H1 (cell line): Measurements from ENCODE around the gene DENND2C. TPM values are rescaled to one million over a fixed set of nuclear protein-coding genes. Genes with fewer than 3 reads are reported as not detected.

ENCODE experiments used
- CTCF ChIA-PET: fragments of 300-600 bp; sonication (Branson Sonifier 250); formaldehyde crosslinking; loops from one replicate; lab custom pipeline; 2021; ENCODE audit not compliant: partially characterized antibody; lab: Charles Lee
- POLR2A ChIA-PET: fragments of 300-600 bp; sonication (Branson Sonifier 250); formaldehyde crosslinking; loops from one replicate; lab custom pipeline; 2021; ENCODE audit warnings: inconsistent platforms; ENCODE audit not compliant: partially characterized antibody; lab: Charles Lee
- DNase-seq, 2 experiments: peaks; one replicate each; pipeline versions ENCODE4 v3.0.0 to v3.0.0-alpha.2; 2010 to 2022; ENCODE audit warnings: low spot score in 2 of 2, low read depth in 1 of 2, mixed read lengths in 1 of 2
- FAIRE-seq: peaks from 2 replicates; lab custom pipeline; 2011; peaks lifted over from hg19 to GRCh38; lab: Jason Lieb, UNC
- H2AFZ ChIP-seq: 2 replicates; pipeline ENCODE4 v1.8.1; 2012; ENCODE audit warnings: low read length, inconsistent platforms
- H2AK5ac ChIP-seq: 2 replicates; pipeline ENCODE4 v1.6.1; 2013; ENCODE audit warnings: low read depth, low read length
- H2BK120ac ChIP-seq: replicated peaks from 2 replicates; pipeline ENCODE3; 2013; ENCODE audit warnings: low read depth, low read length, inconsistent platforms
- H2BK12ac ChIP-seq: 2 replicates; pipeline ENCODE4 v1.6.1; 2013; ENCODE audit warnings: low read depth, low read length
- H2BK15ac ChIP-seq: 2 replicates; pipeline ENCODE4 v1.6.1; 2013; ENCODE audit warnings: low read length
- H2BK20ac ChIP-seq: 2 replicates; pipeline ENCODE4 v1.6.1; 2013; ENCODE audit warnings: low read length
- H2BK5ac ChIP-seq: 2 replicates; pipeline ENCODE4 v1.6.1; 2013; ENCODE audit warnings: low read depth, low read length
- H3K14ac ChIP-seq: 2 replicates; pipeline ENCODE4 v1.6.1; 2013; ENCODE audit warnings: inconsistent platforms; ENCODE audit not compliant: insufficient read length
- H3K18ac ChIP-seq: 2 replicates; pipeline ENCODE4 v1.6.1; 2013; ENCODE audit warnings: low read length; ENCODE audit errors: extremely low read depth
- H3K23ac ChIP-seq: 2 replicates; pipeline ENCODE4 v1.6.1; 2013; ENCODE audit warnings: inconsistent platforms; ENCODE audit not compliant: insufficient read length
- H3K23me2 ChIP-seq: 2 replicates; pipeline ENCODE4 v1.6.1; 2013; ENCODE audit warnings: low read depth, low read length
- H3K27ac ChIP-seq: 2 replicates; pipeline ENCODE4 v1.6.1; 2011; ENCODE audit warnings: low read depth, low read length, inconsistent platforms
- H3K27me3 ChIP-seq, 4 experiments: replicated peaks in 1 of 4; 1 replicate in 1 of 4; 2 replicates in 3 of 4; pipeline versions ENCODE4 v1.6.1 to v1.8.1; 2011 to 2013; ENCODE audit warnings: low read length in 3 of 4, mild to moderate bottlenecking in 3 of 4, inconsistent platforms in 2 of 4, mixed read lengths in 2 of 4, moderate library complexity in 1 of 4; ENCODE audit not compliant: control insufficient read depth in 3 of 4, insufficient read depth in 3 of 4; ENCODE audit errors: extremely low read depth in 1 of 4
- H3K36me3 ChIP-seq, 4 experiments: 2 replicates each; pipeline versions ENCODE4 v1.6.1 to v1.8.1; 2011 to 2013; ENCODE audit warnings: mild to moderate bottlenecking in 4 of 4, low read length in 3 of 4, moderate library complexity in 2 of 4, control low read depth in 1 of 4, inconsistent platforms in 1 of 4; ENCODE audit not compliant: insufficient read depth in 4 of 4, control insufficient read depth in 2 of 4
- H3K4ac ChIP-seq: replicated peaks from 2 replicates; pipeline ENCODE3; 2013; ENCODE audit warnings: low read length, low read depth, mixed read lengths, inconsistent platforms; ENCODE audit not compliant: insufficient read length
- H3K4me1 ChIP-seq, 4 experiments: replicated peaks in 1 of 4; 1 replicate in 1 of 4; 2 replicates in 3 of 4; pipeline versions ENCODE4 v1.6.1 to v1.8.1; 2011 to 2013; ENCODE audit warnings: low read length in 3 of 4, inconsistent platforms in 2 of 4, mixed read lengths in 1 of 4; ENCODE audit not compliant: insufficient read depth in 4 of 4, control insufficient read depth in 3 of 4
- H3K4me2 ChIP-seq, 2 experiments: 2 replicates each; pipeline versions ENCODE4 v1.6.1 to v1.8.1; 2011 to 2013; ENCODE audit warnings: low read depth in 2 of 2, low read length in 2 of 2, control low read depth in 1 of 2, inconsistent platforms in 1 of 2, mild to moderate bottlenecking in 1 of 2; ENCODE audit not compliant: insufficient read depth in 1 of 2
- H3K4me3 ChIP-seq, 4 experiments: fragments of 200-600, 300-600 bp in 1 of 4; sonication (generic), shearing (Covaris generic), sonication (Bioruptor Twin) in 1 of 4; 2 replicates each; pipeline versions ENCODE4 v1.5.1 to v1.8.1; 2011 to 2016; ENCODE audit warnings: low read length in 4 of 4, low read depth in 3 of 4, control low read depth in 2 of 4, inconsistent platforms in 2 of 4, mild to moderate bottlenecking in 2 of 4, mixed read lengths in 1 of 4, moderate library complexity in 1 of 4; ENCODE audit not compliant: insufficient read depth in 2 of 4; ENCODE audit errors: extremely low read depth in 1 of 4
- H3K56ac ChIP-seq: replicated peaks from 2 replicates; pipeline ENCODE3; 2013; ENCODE audit warnings: low read depth, mild to moderate bottlenecking, mixed read lengths, low read length, inconsistent platforms; ENCODE audit not compliant: insufficient read length
- H3K79me1 ChIP-seq: 2 replicates; pipeline ENCODE4 v1.6.1; 2013; ENCODE audit warnings: low read depth, low read length, control low read depth
- H3K79me2 ChIP-seq, 2 experiments: 2 replicates each; pipeline versions ENCODE4 v1.6.1 to v1.8.1; 2012 to 2013; ENCODE audit warnings: low read length in 2 of 2, mild to moderate bottlenecking in 2 of 2, inconsistent platforms in 1 of 2; ENCODE audit not compliant: insufficient read depth in 2 of 2, control insufficient read depth in 1 of 2
- H3K9ac ChIP-seq, 4 experiments: replicated peaks in 1 of 4; 1 replicate in 1 of 4; 2 replicates in 3 of 4; pipeline versions ENCODE4 v1.6.1 to v1.8.1; 2011 to 2013; ENCODE audit warnings: low read depth in 3 of 4, low read length in 3 of 4, control low read depth in 2 of 4, mild to moderate bottlenecking in 2 of 4, moderate library complexity in 2 of 4, inconsistent platforms in 1 of 4; ENCODE audit errors: extremely low read depth in 1 of 4
- H3K9me3 ChIP-seq, 2 experiments: 2 replicates each; pipeline versions ENCODE4 v1.6.1 to v1.8.1; 2012 to 2013; ENCODE audit warnings: mild to moderate bottlenecking in 2 of 2, moderate library complexity in 2 of 2, control low read depth in 1 of 2, inconsistent platforms in 1 of 2, low read depth in 1 of 2, low read length in 1 of 2, mixed read lengths in 1 of 2; ENCODE audit not compliant: insufficient read depth in 2 of 2
- H4K20me1 ChIP-seq, 2 experiments: replicated peaks in 1 of 2; 2 replicates each; pipeline versions ENCODE3 to v1.8.1; 2011 to 2013; ENCODE audit warnings: inconsistent platforms in 2 of 2, low read length in 2 of 2, mild to moderate bottlenecking in 1 of 2; ENCODE audit not compliant: insufficient read depth in 2 of 2, control insufficient read depth in 1 of 2
- H4K5ac ChIP-seq: 2 replicates; pipeline ENCODE4 v1.6.1; 2013; ENCODE audit warnings: low read length, low read depth, mixed read lengths, inconsistent platforms; ENCODE audit not compliant: insufficient read length
- H4K8ac ChIP-seq: 2 replicates; pipeline ENCODE4 v1.8.0; 2013; ENCODE audit warnings: mild to moderate bottlenecking, moderate library complexity, low read length, inconsistent platforms; ENCODE audit not compliant: insufficient read depth; ENCODE audit errors: extremely low read depth
- H4K91ac ChIP-seq: replicated peaks from 2 replicates; pipeline ENCODE3; 2013; ENCODE audit warnings: low read length, mixed read lengths, inconsistent platforms; ENCODE audit not compliant: insufficient read length
- ASH2L ChIP-seq: fragments of 200-600, 300-600 bp; sonication (generic); IDR thresholded peaks from one replicate; pipeline ENCODE4 v1.7.1; 2017; ENCODE audit warnings: low read length
- BCL11A ChIP-seq, 2 experiments: IDR thresholded peaks; one replicate each; pipeline ENCODE4 v1.6.1; 2011; ENCODE audit warnings: low read depth in 2 of 2, low read length in 2 of 2, mild to moderate bottlenecking in 2 of 2
- CBX5 ChIP-seq: fragments of 300-800, 300-1000 bp; sonication (generic); IDR thresholded peaks from 2 replicates; pipeline ENCODE4 v1.7.1; 2016; ENCODE audit warnings: antibody characterized with exemption, low read length, low read depth
- CBX8 ChIP-seq: fragments of 300-800, 300-1000 bp; sonication (generic); IDR thresholded peaks from 2 replicates; pipeline ENCODE4 v1.7.1; 2016; ENCODE audit warnings: low read depth, low read length, borderline replicate concordance
- CTCF ChIP-seq, 3 experiments: IDR thresholded peaks; 1 replicate in 2 of 3; 2 replicates in 1 of 3; pipeline versions ENCODE4 v1.5.1 to v1.6.1; 2011; ENCODE audit warnings: low read length in 3 of 3, mild to moderate bottlenecking in 3 of 3, inconsistent platforms in 2 of 3, low read depth in 1 of 3, moderate library complexity in 1 of 3; ENCODE audit not compliant: insufficient read depth in 1 of 3; ENCODE audit errors: control extremely low read depth in 1 of 3
- EP300 ChIP-seq, 2 experiments: IDR thresholded peaks; 1 replicate in 1 of 2; 2 replicates in 1 of 2; pipeline ENCODE4 v1.6.1; 2011 to 2012; ENCODE audit warnings: low read depth in 2 of 2, low read length in 2 of 2, mild to moderate bottlenecking in 2 of 2, borderline replicate concordance in 1 of 2, inconsistent platforms in 1 of 2, moderate library complexity in 1 of 2
- FOSL1 ChIP-seq: IDR thresholded peaks from 2 replicates; pipeline ENCODE4 v1.6.1; 2011; ENCODE audit warnings: mild to moderate bottlenecking, low read depth, low read length, moderate library complexity; ENCODE audit not compliant: insufficient read depth
- POLR2AphosphoS5 ChIP-seq: IDR thresholded peaks from 2 replicates; pipeline ENCODE4 v1.6.1; 2011; ENCODE audit warnings: low read depth, low read length
- SAP30 ChIP-seq: fragments of 300-600 bp; sonication (generic); IDR thresholded peaks from 2 replicates; pipeline ENCODE4 v1.7.1; 2012; ENCODE audit warnings: low read length, moderate library complexity, mild to moderate bottlenecking, inconsistent platforms; ENCODE audit not compliant: insufficient read depth, insufficient replicate concordance
- SUZ12 ChIP-seq: fragments of 200-600 bp; sonication (generic); IDR thresholded peaks from 2 replicates; pipeline ENCODE4 v1.6.1; 2012; ENCODE audit warnings: mild to moderate bottlenecking, inconsistent platforms, low read length, moderate library complexity, mixed read lengths
- TAF1 ChIP-seq: IDR thresholded peaks from 2 replicates; pipeline ENCODE4 v1.6.1; 2011; ENCODE audit warnings: mild to moderate bottlenecking, low read depth, low read length
- TEAD4 ChIP-seq: IDR thresholded peaks from 2 replicates; pipeline ENCODE4 v1.6.1; 2012; ENCODE audit warnings: low read depth, low read length, inconsistent platforms, mixed read lengths
- WGBS, 2 experiments: shearing (Covaris generic) in 1 of 2; methylation state at CpG; one replicate each; pipeline versions ENCODE4 v1.1.6 to v1.1.7; 2013 to 2015; ENCODE audit warnings: low lambda C conversion rate in 2 of 2, mixed read lengths in 2 of 2, inconsistent platforms in 1 of 2, low coverage in 1 of 2, missing lambda C conversion rate in 1 of 2; ENCODE audit not compliant: insufficient replicate concordance in 2 of 2, insufficient coverage in 1 of 2, insufficient read length in 1 of 2; ENCODE audit errors: extremely low coverage in 1 of 2, missing lambda C conversion rate in 1 of 2; 5-methylcytosine and 5-hydroxymethylcytosine counted together
- polyA plus RNA-seq, 7 experiments: library from polyadenylated mRNA; depleted of rRNA in 3 of 7; stranded (reverse) in 5 of 7; unstranded in 2 of 7; fragments of >200 nt in 5 of 7; fragments of 200-250 nt in 2 of 7; gene quantifications; 1 replicate in 5 of 7; 2 replicates in 1 of 7; 4 replicates in 1 of 7; pipeline versions ENCODE4 v1.2.1 to v1.2.3, GENCODE V29; 2011 to 2013; ENCODE audit warnings: missing spikeins in 2 of 7, mixed read lengths in 2 of 7
- total RNA-seq: library from RNA; stranded (reverse); fragmentation: NEBNext Ultra II Directional; extraction: Animal tissue kit (Norgen Biotek cat#: 25700); gene quantifications from 2 replicates; pipeline ENCODE4 v1.2.1, GENCODE V29; 2021

Gene DENND2C
- total and polyA plus RNA-seq, 2 of the 8 experiments (the other 6 are each of a cell fraction or from before 2014, with no cell fraction given), result 1.8 to 5.5 TPM

GRCh38 chr1:114627107-114627506 lies 42.7 kb downstream of the DENND2C start:
- Histone ChIP-seq H2BK20ac (no peak overlapping the region), H3K56ac (no peak overlapping the region), H3K9ac (no peak overlapping the region), H2AFZ (no peak overlapping the region), H3K79me2 (no peaks in the 10 kb centered on the region), H3K4me2 (no peak overlapping the region), H2BK120ac (no peak overlapping the region), H3K23ac (no peak overlapping the region), H4K5ac (no peak overlapping the region), H3K79me1 (no peaks in the 10 kb centered on the region), H2BK12ac (no peak overlapping the region), H4K8ac (no peak overlapping the region), H2BK15ac (no peak overlapping the region), H4K20me1 (no peaks in the 10 kb centered on the region), H3K4ac (no peak overlapping the region), H3K4me3 (no peak overlapping the region), H3K18ac (no peak overlapping the region), H3K14ac (no peak overlapping the region), H3K4me1 (no peaks in the 10 kb centered on the region), H3K23me2 (no peaks in the 10 kb centered on the region), H4K91ac (no peak overlapping the region), H3K27me3 (no peaks in the 10 kb centered on the region), H2AK5ac (no peak overlapping the region), H2BK5ac (no peak overlapping the region), H3K27ac (no peak overlapping the region), H3K9me3 (no peaks in the 10 kb centered on the region), H3K36me3 (no peaks in the 10 kb centered on the region)
- ChIA-PET CTCF (interaction anchor here (1.2 kb wide), 1 partner anchor 345 kb away, joined by 6 read pairs; no protein-coding TSS in a partner anchor), POLR2A (no interaction called here)
- 64% methylated on average over 2 of the region's 2 CpGs; no CpG with 5 or more reads in 1 of the 2 experiments for whole genome bisulfite sequencing, 2 experiments
- DNase-seq (no peak), FAIRE-seq (no peak)
- TF ChIP-seq TAF1 (no peak), CBX5 (no peak), FOSL1 (no peak), SAP30 (no peak), SUZ12 (no peak), CBX8 (no peak), ASH2L (no peak), CTCF (IDR thresholded peaks at IDR 0.05; ENCODE audit: control extremely low read depth in 1 of 3, insufficient read depth in 1 of 3, low read depth in 1 of 3, low read length in 3 of 3) (no peak), TEAD4 (no peak), POLR2AphosphoS5 (no peak), BCL11A (IDR thresholded peaks at IDR 0.05; ENCODE audit: low read depth in 2 of 2, low read length in 2 of 2) (no peak), EP300 (IDR thresholded peaks at IDR 0.05; ENCODE audit: borderline replicate concordance in 1 of 2, low read depth in 2 of 2, low read length in 2 of 2) (no peak)
